Brain pericyte (primary cell): ENCODE results near the gene SERINC4.
"Not testable (repeated sequence)": the region's sequence is repeated elsewhere in the genome, so short reads cannot be mapped to it uniquely, and the experiment has no call there.

Experiments used
- DNase-seq: peaks from one replicate; pipeline ENCODE4 v3.0.0-alpha.2; 2012; ENCODE audit warnings: low read depth, low spot score

SERINC4 gene

GRCh38 chr15:43799945-43800285 is at the start of gene SERINC4:
Gene SERINC4 (minus strand): TSS chr15:43800220. CDS start chr15:43799986, 234 bp downstream.
- DNase-seq, result no peak

GRCh38 chr15:43845421-43845820 is 45.4 kb upstream of the SERINC4 start:
- no peak for DNase-seq

- DNase-seq, result not testable (repeated sequence)
These were observed 32.5 kb upstream of the SERINC4 start for GRCh38 chr15:43832485-43832884.

DNA sequence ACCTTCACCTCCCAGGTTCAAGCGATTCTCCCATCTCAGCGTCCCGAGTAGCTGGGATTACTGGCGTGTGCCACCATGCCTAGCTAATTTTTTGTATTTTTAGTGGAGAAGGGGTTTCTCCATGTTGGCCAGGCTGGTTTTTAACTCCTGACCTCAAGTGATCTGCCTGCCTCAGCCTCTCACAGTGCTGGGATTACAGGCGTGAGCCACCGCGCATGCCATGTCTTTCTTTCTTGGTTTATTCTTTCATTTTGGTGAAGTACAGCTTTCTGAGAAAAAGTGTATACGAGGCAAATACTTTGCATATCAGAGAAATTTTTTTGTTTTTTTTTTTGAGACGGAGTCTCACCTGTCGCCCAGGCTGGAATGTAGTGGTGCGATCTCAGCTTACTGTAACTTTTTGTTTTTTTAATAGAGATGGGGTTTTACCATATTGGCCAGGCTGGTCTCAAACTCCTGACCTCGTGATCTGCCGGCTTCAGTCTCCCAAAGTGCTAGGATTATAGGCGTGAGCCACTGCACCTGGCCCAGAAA is 31.6 kb upstream of the SERINC4 start:
- DNase-seq, result not testable (repeated sequence)

DNA sequence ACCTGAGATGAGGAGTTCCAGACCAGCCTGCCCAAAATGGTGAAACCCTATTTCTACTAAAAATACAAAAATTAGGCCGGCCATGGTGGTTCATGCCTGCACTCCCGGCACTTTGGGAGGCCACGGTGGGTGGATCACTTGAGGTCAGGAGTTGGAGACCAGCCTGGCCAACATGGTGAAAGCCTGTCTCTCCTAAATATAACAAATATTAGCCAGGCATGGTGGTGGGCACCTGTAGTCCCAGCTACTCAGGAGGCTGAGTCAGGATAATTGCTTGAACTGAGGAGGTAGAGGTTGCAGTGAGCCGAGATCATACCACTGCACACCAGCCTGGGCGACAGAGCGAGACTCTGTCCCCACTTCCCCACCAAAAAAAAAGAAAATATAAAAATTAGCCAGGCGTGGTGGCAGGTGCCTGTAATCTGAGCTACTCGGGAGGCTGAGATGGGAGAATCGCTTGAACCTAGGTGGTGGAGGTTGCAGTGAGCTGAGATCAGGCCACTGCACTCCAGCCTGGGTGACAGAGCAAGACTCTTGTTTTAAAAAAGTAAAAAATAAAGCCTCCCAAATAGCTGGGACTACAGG is 30.8 kb upstream of the SERINC4 start:
- not testable (repeated sequence) for DNase-seq

DNA sequence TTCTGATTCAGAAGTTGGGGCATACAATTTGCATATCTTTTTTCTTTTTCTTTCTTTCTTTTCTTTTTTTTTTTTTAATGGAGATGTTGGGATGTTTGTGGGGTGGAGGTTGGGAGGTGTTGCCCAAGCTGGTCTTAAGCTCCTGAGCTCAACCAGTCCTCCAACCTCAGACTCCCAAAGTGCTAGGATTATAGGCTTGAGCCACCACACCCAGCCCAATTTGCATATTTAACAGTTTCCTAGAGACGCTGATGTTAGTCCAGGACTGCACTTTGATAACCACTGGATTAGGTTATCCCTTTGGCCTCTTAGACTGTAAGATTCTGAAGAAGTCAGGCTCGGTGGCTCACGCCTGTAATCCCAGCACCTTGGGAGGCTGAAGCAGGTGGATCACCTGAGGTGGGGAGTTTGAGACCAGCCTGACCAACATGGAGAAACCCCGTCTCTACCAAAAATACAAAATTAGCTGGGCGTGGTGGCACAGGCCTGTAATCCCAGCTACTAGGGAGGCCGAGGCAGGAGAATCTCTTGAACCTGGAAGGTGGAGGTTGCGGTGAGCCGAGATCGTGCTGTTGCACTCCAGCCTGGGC is 30.0 kb upstream of the SERINC4 start:
- DNase-seq, result not testable (repeated sequence)

DNA sequence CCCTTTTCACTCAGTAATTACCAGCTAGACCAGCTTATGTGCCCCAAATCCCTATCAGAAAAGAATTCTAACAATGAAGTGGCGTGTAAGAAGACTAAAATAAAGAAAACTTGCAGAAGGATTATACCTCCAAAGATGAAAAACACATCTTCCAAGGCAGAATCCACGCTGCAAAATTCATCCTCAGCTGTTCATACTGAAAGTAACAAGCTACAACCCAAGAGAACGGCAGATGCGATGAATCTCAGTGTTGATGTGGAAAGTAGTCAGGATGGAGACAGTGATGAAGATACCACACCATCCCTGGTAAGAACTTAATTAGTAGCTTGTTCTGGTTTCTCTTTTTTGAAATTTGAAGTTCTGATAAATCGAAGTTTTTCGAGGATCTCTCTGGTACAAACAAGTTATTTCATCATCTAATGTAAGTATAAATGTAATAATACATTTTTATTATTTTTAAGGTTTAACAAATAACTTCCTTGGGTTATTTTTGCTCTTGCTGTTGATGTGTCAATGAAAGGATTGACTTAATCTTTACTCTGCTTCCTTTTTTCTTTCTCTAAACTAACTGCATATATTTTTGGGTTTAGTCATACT is 28.1 kb upstream of the SERINC4 start:
- DNase-seq, result no peak

DNA sequence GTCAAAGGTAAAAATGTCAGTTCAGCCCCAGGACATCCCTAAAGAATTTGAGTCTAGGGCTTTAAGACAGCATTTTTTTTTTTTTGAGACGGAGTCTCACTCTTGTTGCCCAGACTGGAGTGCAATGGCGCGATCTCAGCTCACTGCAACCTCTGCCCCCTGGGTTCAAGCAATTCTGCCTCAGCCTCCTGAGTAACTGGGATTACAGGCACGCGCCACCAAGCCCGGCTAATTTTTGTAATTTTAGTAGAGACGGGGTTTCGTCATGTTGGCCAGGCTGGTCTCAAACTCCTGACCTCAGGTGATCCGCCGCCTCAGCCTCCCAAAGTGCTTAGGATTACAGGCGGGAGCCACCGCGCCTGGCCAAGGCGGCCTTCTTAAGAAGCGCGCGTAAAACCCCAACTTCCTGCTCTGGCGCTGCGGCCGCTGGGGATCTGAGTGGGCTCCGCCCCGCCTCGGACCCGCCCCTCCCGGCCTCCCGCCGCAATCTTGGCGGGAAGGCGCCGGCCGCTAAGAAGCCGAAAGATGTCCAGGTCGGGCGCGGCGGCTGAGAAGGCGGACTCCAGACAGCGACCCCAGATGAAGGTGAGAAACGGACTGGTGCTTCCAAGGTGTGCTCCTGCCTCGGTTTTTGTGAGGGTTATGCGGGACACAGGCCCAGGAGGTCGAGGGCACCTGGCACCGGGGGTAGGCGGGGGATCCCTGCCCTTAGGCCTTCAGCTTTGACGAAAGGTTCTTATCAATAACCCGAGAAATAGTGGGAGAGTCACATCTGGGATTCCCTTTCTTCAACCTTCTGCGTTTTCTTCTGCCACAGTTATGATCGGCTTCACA is 26.7 kb upstream of the SERINC4 start, which contains the start of gene WDR76:
Gene WDR76 (plus strand): TSS at position 495 of the 834 bp plus-strand sequence. CDS start 31 bp downstream, at position 526.
- DNase-seq, result peak; percentile 34

DNA sequence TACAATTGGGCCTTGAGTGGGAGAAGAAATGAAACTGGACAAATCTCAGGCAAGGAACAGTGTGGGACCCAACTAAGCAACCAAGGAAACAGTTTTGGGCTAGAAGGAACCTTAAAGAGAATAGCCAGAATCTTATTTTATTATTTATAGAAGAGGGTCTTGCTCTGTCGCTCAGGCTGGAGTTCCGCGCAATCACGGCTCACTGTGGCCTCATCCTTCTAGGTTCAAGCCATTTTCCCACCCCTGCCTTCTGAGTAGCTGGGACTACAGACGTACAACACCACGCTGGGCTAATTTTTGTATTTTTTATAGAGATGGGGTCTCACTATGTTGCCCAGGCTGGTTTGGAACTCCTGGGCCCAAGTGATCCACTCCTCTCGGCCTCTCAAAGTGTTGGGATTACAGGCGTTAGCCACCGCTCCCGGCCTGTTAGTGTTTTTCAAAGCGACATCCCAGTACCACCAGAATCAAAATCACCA is 26.0 kb upstream of the SERINC4 start:
- DNase-seq, result no peak

- not testable (repeated sequence) for DNase-seq
These were observed 25.3 kb upstream of the SERINC4 start for GRCh38 chr15:43825305-43825704.

GRCh38 chr15:43824302-43825246 is 24.6 kb upstream of the SERINC4 start, which contains the start of gene MFAP1:
Gene MFAP1 (minus strand): TSS chr15:43824690. CDS start chr15:43824569, 121 bp downstream.
- peak; percentile 80 for DNase-seq

- DNase-seq, result no peak
These were observed 21.5 kb upstream of the SERINC4 start for GRCh38 chr15:43821505-43821904.

- DNase-seq, result not testable (repeated sequence)
These were observed 15.0 kb upstream of the SERINC4 start for GRCh38 chr15:43815064-43815463.

DNA sequence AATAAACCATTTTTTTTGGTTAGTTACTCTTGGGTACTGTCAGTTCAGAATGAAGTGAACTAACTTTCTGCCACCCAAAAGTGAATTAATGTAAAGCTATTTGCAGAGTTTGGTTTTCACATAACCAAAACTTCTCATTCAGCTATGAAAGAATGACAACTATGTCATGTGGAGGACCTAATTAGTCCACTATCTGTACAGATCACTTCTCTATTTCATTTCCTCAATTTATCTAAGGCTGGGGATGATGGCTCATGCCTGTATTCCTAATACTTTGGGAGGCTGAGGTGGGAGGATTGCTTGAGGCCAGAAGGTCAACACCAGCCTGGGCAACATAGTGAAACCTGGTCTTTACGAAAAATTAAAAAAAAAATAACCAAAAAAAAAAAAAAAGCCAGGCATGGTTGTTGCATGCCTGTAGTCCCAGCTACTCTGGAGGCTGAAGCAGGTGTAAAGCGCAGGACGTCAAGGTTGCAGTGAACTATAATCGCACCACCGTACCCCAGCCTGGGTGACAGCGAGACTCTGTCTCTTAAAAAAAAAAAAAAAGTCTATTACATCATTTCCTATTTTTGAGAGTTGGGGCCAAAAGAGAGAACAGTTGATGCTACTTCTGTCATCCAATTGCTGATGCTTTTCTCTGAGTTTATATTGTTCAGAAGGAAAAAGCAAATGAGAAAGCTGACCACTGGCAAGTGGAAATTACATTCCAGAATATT is 9.1 kb upstream of the SERINC4 start:
- DNase-seq, result no peak

GRCh38 chr15:43808435-43808950 is 8.5 kb upstream of the SERINC4 start:
- DNase-seq, result no peak

DNA sequence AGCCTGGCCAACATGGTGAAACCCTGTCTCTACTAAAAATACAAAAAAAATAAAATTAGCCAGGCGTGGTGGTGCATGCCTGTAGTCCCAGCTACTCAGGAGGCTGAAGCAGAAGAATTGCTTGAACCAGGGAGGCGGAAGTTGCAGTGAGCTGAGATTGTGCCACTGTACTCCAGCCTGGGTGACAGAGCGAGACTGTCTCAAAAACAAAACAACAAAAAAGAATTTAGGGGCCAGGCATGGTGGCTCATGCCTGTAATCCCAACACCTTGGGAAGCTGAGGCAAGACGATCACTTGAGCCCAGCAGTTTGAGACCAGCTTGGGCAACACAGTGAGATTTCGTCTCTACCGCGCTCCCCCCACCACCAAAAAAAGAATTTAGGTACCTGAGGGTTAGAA is 2.7 kb upstream of the SERINC4 start:
- DNase-seq, result not testable (repeated sequence)

DNA sequence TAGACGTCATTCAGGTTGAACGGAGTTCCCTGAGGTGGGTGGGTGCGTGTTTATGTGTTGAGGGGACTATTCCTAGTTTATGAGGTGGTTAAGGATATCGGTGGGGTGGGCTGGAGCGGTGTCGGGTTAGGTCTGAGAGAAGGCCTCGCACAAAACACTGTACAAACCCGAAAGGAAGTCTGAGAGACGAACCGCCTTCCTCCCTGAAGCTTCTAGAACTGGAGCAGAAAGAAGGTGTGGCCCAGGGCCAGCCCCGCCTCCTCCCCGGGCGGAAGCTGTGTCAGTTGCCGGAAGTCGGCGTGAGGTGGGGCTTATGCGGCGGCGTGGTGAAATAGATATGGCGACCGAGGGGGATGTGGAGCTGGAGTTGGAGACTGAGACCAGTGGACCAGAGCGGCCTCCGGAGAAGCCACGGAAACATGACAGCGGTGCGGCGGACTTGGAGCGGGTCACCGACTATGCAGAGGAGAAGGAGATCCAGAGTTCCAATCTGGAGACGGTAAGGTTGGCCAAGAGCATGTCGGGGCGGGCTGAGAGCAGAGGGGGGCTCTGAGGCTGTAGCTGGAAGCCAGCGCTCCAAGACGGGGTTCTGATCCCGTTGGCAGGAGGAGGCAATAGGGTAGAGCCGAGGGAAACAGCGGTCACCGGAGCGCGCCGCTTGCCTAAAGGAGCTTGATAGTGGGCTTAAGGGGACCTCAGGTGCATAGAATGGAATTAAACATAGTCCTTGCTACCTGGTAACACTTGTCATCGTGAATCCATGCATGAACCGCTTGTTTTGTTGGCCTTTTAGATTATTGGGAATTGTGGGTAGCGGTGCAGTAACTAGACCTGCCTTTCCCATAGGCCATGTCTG is 494 bp upstream of the SERINC4 start, which contains the start of gene HYPK:
Gene HYPK (plus strand): TSS at position 314 of the 856 bp plus-strand sequence. CDS start 24 bp downstream, at position 338.
- DNase-seq, result peak; percentile 59

GRCh38 chr15:43799209-43799944 is 643 bp downstream of the SERINC4 start:
- DNase-seq, result no peak
